GM19239 (cell line): Measurements from ENCODE around the gene DOHH.

ENCODE experiments used
- DNase-seq: peaks from one replicate; pipeline ENCODE4 v3.0.0; 2011; ENCODE audit warnings: low spot score; ENCODE audit not compliant: insufficient read length
- FAIRE-seq: peaks from 2 replicates; lab custom pipeline; 2011; peaks lifted over from hg19 to GRCh38; lab: Jason Lieb, UNC

Gene DOHH, protein sequence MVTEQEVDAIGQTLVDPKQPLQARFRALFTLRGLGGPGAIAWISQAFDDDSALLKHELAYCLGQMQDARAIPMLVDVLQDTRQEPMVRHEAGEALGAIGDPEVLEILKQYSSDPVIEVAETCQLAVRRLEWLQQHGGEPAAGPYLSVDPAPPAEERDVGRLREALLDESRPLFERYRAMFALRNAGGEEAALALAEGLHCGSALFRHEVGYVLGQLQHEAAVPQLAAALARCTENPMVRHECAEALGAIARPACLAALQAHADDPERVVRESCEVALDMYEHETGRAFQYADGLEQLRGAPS

DNA sequence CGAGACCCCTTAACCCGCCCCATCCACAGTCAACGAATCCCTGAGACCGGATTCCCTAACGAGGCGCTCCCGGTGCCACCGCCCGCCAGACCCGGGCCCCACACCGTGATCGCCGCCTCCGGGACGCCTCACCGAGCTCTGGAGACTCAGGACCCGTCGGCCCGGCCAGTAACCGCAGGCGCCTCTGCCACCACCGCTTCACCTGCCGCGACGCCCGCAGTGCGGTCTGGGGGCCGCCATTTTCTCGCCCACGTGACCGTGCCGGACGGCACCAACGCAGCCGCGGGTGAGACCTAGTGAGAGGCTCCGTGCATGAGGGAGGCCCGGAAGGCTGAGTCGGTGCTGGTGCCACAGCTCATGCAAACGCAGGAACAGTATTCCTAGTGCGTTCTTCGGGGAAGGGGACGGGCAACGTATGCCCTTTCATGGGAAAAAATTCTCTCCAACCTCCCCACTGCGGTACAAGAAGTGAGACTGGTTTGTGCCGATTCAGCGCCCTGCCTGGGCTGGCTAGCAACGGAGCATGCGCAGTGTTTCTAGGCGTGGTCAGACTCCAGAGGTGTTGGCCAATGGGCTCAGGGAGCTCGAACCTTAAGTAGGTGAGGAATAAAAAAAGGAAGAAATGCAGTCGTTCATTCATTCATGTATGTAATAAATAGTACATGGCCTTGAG is at the start of gene DOHH:
Gene DOHH, minus strand, starts transcription at position 246 of the 673 bp plus-strand sequence. CDS start 3,860 bp downstream, outside the sequence.
- peak; percentile 95 for DNase-seq
- peak; percentile 100 for FAIRE-seq

DNA sequence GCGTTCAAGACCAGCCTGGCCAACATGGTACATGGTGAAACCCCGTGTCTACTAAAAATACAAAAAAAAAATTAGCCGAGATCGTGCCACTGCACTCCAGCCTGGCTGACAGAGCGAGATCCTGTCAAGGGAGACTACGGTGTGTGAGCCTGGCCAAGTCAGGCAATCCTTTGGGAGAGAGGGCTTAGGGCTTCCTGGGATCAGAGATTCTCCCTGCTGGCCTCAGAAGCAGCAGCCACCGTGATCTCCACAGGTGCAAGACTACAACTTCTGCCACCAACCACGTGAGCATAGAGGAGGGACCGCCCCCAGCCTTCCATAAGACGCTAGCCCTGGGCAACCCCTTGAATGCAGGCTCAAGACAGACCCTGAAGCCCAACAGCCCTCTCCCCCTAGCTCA is 49.3 kb upstream of the DOHH start:
- DNase-seq (no peak), FAIRE-seq (no peak)

DNA sequence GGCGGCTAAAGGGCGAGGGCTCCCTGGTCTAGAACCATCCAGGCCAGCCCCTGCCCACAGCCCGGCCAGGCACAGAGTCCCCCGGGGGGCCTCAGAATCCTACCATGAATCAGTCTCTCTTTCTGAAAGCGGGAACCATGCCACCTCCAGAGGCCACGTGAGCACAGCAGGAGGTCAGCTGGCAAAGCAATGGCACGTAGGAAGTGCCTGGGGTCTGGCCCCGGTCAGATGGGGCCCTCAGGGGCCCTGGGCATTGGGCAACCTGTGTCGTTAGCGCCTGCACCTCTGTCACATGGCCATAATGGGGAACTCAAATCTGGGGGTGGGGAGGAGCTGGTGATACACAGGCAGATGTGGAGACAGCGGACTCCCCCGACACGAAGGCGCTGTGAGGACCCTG is 48.1 kb upstream of the DOHH start:
- FAIRE-seq (no peak), DNase-seq (no peak)

DNA sequence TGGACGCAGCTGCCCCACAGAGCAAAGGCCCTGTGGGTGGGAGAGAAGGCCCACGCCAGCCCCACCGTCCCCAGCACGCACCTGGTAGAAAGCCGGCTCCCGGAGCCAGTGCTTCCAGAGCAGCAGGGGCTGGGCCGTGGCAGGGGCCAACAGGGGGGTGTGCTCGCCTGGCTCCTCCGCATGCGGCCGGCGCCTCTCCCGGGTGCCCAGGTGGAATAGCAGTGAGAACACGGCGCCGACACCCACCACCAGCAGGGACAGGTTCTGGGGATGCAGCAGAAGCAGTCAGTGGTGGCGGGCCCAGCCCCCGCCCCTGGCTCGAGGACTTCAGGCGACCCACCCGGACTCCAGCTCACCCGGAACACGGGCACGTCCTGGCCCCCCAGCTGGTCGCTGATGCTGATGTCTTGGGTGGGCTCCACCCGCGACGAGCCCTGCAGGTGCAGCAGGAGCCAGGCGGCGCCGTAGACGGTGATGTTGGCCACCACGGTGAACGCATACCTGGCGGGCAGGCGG is 47.4 kb upstream of the DOHH start:
- no peak for FAIRE-seq
- DNase-seq, result no peak

DNA sequence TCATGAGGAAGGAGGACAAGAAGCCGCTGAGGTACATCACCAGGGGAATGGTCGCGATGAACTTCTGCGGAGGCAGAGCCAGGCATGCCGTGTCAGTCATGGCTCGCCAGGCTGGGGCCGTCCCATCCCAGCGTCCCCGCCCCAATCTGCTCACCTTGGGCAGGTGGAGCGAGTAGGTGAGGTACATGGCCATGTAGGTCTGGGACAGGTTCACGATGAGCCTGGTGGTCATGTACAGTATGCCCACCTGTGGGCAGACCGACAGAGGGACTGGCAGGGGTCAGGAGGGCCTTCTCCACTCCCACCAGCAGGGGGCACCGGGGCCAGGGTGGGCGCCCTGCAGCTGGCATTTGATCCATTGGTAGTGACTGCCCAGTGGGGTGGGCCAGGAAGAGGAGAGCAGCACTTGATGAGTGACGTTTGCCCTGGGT is 46.8 kb upstream of the DOHH start:
- FAIRE-seq, result no peak
- DNase-seq, result no peak

DNA sequence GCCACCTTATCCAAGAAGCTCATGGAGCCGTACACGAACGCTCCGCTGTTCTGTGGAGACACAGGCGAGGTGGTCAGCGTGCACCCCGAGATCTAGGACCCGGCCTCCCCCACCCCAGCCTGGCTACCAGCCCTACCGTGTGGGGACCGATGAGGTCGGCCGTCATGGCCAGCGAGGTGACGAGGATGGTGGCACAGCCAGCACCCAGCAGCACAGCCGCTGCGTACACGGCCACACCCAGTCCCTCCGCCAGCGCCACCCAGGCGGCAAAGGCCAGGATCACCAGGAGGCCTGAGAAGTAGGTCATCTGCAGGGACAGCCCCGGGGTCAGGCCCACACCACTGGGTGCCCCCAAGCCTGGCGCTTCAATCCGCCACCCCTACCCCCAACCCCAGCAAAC is 45.6 kb upstream of the DOHH start:
- FAIRE-seq, result no peak
- no peak for DNase-seq

DNA sequence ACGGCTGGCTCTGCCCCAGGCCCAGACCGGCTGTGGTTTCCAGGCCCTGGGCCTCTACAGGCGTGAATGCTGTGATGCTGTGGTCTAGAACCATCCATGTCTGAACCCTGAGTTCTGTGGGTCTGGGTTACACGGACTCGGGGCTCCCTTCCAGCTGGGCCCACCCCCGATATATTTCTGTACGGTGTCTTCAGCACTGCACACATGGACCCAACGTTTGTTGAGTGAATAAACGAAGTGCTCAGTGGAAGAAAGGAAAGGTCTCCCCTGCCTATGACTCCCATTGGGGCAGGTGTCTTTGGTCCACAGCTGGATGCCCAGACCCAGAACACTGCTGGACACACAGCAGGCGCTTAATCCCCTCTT is 45.2 kb upstream of the DOHH start:
- DNase-seq (no peak), FAIRE-seq (no peak)

DNA sequence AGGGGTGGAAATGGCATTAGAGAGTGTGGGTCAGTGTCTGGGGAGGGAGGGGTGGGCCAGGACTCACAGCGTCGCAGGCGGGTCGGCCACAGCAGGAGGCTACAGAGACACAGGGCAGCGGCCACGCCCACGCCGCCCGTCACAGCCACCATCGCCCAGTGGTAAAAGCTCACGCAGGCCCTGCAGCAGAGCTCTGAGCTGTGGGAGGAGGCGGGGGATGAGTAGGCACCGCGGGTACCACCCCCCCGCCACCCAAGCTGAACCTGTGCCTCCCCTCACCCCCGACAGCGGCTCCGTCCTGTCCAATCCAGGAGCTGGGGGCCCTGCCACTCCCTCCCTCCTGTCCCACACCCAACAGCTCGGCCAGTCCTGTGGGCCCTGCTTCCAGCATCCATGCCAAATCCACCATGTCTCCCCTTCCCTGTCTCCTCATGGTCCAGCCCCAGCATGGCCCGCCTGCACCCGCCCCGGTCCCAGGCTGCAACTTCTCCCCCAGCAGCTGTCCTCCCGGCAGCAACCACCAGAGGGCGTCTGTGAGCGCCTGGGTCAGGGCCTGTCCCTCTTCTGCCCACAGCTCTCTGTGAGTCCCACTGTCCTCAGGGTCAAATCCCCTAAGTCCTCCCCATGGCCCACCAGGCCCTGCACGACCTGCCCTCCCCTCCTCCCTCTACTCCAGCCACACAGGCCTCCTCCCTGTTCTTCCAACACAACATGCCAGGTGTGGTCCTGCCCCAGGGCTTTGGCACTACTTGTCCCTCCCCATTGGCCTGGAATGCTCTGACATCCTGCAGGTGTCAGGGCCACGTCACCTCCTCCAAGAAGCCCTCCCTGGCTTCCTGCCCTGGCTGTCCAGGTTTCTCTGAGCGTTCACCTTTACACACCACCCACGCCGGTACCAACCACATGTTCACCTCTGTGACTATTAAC is 44.5 kb upstream of the DOHH start:
- FAIRE-seq (peak; percentile 89), DNase-seq (peak; percentile 93)

DNA sequence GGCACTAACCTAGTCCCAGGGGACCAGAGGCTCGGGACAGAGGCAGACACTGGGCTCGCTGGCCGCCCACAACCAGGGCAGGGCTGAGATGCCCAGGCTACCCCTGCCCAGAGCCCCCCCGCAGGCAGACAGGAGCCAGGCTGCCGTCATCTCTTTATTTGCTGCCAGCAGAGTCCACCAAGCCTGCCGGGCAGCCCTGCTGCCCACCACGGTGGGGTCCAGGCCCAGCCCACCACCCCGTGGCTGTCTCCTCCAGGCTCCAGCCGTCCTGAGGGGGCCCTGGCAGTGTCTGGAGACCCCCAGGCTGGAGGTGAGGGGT is 43.5 kb upstream of the DOHH start:
- no peak for FAIRE-seq
- DNase-seq, result no peak

DNA sequence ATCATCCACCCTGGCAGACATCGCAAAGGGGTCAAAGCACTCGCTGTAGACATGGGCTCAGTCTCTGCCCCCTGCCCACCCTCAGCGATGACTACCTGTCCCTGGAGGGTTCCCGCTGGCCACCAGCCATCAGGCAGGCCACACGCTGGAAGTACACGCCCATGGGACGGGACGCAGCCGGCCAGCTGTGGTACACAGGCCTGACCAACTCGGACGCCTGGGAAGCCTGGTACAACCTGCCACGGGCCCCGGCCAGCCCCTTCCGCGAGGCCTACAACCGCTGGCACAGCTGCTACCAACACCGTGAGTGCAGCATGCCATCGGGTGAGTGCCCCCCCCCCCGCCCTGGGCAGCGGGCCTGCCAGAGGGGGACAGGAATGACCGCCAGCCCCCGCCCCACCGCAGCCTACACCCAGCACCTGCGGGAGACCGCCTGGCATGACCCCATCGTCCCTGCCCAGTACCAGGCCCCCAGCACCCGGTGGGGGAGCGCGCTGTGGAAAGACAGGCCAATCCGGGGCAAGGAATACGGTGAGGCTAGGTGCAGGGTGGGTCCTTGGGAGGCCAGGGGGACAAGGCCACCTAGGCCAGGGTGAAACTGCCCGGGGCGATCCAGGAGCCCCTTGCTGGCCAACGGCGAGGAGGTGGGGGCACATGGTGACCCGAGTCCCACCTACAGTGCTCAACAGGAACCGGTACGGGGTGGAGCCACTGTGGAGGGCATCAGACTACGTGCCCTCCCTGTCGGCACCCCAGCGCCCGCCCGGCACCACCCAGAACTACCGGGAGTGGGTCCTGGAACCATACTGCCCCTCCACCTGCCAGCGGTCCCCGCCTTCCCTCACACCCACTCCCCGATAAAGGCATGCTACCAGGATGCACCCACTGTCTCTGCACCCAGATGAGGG is 42.9 kb upstream of the DOHH start:
- no peak for FAIRE-seq
- DNase-seq, result no peak

DNA sequence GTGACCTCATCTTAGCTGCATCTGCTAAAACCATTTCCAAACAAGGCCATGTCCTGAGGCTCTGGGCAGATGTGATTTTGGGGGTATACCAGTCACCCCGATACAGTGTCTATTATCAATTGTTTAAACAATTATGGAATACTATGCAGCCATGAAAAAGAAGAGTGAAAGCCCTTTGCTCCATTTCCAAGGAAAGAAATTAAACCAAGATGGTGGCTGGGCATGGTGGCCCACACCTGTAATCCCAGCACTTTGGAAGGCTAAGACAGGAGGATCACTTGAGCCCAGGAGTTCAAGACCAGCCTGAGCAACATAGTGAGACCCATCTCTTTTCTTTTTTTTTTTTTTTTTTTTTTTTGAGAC is 39.3 kb upstream of the DOHH start:
- DNase-seq (no peak), FAIRE-seq (no peak)

DNA sequence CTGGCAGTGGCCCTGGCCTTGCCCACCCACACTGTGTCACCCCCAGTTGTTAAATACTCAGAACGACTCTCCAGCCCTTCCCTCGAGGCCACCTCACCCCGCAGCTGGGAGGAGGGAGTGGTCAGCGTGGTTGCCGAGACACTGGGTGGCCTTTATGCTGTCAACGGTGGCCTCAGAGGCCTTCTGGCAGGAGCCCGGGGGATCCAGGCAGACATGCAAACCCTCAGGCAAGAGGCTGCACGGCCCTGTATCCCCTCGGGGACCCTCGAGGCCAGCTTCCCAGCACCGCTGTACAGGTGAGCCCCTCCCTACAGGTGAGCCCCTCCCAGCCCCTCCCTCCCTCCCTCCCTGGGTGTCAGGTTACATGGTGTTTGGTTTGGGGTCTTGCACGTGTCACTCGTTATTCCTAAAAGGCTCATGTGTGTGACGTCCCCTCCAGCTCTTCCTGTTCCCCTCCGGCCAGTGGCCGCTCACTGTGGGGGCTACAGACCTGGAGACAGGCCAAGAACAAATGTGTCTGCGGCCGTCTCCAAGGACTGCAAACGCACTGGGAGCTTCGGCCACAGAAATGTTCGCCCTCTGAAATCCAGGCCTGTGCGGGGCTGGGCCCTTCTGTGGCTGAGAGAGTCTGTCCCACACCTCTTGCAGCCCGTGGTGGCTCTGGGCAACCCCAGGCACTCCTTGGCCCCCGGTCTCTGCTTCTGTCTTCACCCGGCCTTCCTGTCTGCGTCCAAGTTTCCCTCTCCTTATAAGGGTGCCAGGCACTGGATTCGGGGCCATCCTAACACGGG is 38.7 kb upstream of the DOHH start, which contains the start of gene TEKTIP1:
Gene TEKTIP1, plus strand, starts transcription at position 210 of the 791 bp plus-strand sequence. Its CDS starts 4 bp downstream, at position 214.
- DNase-seq (no peak), FAIRE-seq (no peak)

DNA sequence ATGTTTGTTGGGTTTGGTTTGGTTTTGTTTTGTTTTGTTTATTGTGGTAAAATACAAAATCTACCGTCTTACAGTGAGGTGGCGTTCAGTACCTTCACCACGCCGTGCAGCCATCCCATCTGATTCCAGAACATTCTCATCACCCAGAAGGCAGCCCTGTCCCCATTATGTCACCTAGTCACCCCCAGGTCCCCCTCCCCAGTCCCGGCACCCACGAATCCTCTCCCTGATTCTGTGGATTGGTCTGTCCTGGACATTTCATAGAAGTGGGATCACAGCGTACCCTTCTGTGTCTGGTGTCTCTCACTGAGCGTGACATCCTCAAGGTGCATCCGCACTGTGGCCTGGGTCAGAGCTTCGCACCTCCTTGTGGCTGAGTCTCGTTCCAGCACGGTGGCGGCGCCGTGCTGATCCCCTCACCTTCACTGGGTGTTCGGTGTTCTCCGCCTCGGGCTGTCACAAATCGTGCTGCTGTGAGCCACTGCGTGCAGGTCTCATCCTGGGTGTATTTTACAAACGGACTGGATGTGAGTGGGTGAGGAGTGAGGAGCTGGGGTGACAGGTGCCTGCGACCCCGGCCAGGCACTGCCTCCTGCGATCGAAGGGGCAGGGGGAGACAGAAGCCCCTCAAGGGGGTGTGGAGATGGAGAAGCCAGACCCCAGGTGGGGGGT is 37.9 kb upstream of the DOHH start:
- FAIRE-seq, result no peak
- no peak for DNase-seq

DNA sequence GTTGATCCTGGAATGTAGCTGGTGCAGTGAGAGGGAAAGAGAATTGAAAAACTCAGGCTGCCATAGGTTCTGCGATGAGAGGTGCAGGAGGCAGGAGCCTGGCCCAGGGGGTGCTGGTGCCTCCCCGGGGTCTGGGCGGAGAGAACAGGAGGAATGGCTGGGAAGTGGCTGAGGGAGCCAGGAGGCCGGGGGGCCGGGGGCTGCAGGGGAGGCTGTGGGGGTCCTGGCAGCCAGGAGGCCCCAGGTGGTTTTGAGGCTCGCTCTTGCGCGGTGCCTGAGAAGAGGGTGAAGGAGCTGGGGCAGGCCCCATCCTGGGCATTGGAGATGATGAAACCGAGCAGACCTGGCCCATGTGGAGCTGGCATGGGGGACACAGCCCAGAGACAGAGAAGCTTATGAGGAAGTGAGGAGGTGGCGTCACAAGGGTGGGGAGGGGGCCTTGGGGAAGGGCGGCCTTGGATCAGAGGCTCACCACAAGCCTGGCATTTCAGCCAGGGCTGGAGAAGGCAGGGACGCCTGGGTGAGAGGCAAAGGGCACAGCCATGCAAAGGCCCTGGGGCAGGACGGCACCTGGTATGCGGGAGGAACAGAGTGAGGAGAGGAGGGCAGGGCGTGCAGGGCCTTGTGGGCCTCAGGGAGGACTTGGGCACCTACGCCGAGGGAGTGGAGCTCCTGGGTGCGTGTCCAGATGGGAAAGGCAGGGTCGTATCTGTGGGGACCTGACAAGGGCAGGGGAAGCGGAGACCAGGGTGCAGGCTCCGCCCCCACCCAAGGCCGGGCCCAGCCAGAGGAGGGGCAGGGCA is 37.2 kb upstream of the DOHH start:
- no peak for FAIRE-seq

DNA sequence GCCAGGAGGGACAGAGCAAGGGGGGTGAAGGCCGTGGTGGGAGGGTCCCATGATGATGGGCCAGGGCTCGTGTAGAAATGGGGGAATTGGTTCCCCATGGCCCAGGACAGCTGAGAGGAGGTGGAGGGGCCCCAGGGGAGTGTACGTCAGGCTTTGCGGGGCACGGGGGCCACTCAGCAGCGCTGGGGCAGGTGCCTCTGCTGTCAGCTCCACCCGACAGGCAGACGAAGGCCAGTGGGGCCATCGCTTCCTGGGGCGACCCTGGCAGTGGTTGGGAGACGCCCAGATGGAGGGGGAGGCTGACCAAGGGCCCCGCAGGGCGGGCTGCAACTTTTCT is 36.6 kb upstream of the DOHH start:
- no peak for FAIRE-seq
- DNase-seq, result no peak

More for the DNA sequence above, 37.2 kb upstream of the DOHH start:
- no peak for DNase-seq

DNA sequence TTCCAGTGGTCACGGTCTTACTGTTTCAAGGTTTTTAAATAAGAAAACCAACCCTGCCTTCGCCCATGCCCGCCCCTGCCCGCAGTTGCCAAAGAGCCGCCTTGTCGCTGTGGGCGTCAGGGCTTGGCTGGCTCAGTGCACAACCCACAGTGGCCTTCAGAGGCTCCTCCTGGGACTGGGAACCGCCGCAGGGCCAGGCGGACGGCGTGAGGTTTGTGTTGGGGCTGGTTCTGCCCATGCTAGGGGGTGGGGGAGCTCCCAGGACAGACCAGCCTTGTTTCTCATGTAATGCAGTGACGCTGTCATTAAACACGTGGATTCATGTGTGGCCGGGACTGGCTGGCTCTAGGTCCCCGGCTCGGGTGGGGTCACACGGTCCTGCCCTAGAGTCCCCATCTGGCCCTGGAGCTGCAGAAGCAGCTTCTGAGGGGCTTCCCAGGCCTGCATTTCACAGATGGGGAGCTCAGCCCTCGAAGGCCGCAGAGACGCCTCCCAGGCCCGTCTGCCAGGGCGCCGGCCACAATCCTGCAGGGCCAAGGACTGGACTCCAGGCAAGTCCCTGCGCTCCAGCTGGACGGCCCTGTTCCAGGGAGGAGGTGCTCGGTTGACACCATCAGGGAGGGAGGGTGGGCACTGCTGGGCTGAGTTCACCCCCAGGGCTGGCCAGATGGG is 36.1 kb upstream of the DOHH start:
- DNase-seq, result no peak
- no peak for FAIRE-seq

DNA sequence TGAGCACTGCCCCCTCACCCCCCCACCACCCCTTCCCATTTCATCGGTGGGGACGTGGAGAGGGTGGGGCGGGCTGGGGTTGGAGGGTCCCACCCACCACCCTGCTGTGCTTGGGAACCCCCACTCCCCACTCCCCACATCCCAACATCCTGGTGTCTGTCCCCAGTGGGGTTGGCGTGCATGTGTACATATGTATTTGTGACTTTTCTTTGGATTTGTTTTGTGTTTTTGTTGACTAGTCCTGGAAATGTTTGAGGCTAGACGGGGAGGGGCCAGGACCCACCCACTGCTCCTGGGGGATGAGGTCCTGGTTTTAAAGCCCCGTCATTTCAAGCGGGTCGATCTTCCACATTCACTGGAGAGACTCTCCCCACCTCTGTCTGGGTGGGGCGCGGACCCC is 35.5 kb upstream of the DOHH start:
- no peak for FAIRE-seq
- DNase-seq, result no peak
